Fibroblast of lung (primary cell): ENCODE data around the gene RALGPS2.

Experiments used
- CTCF ChIP-seq, 2 donors: IDR thresholded peaks in 1 of 2; conservative IDR thresholded peaks in 1 of 2; 1 replicate in 1 of 2; 2 replicates in 1 of 2; pipeline ENCODE4 v1.5.1; 2011 to 2012; ENCODE audit warnings: low read length in 2 of 2, control low read depth in 1 of 2, inconsistent platforms in 1 of 2, low read depth in 1 of 2, mild to moderate bottlenecking in 1 of 2
- EZH2 ChIP-seq: IDR thresholded peaks from 2 replicates; pipeline ENCODE4 v1.5.1; 2012; ENCODE audit warnings: low read length, control low read depth, mild to moderate bottlenecking; ENCODE audit errors: missing control alignments

GRCh38 chr1:178899402-178899801 lies 174.4 kb downstream of the RALGPS2 start:
- no peak for TF ChIP-seq CTCF (conservative IDR thresholded peaks at IDR 0.05 in 1 of 2, IDR thresholded peaks at IDR 0.05 in 1 of 2; ENCODE audit: low read depth in 1 of 2, low read length in 2 of 2)
- TF ChIP-seq EZH2, result no peak
